Measurements from ENCODE around the gene KCNAB1. TPM values are rescaled to one million over a fixed set of nuclear protein-coding genes. Genes with fewer than 3 reads are reported as not detected.

KCNAB1 gene
- total and polyA plus RNA-seq, 4 donors = 0.16 to 2.4 (median 0.72) TPM

DNA sequence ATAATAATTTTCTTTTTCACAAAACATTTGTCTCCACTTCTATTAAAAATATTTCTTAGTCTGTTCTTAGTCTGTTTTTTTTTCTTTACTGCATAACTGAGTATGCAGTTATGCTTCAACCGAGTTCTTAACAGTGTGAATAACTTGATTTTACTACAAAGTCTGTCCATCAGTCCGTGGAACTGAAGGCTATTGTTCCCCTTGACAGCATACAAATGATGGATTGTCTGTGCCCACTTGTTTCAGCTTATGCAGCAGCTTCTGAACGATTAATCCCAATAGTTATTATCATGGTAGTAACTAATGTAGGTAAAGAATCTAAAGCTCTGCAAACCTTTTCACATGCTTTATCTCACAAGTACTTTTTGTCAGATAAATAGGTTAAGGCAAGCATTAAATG is 283.8 kb downstream of the KCNAB1 start:
- H3K27ac ChIP-seq (ENCODE audit: low read depth in 1 of 2, low read length in 1 of 2) = no peak overlapping the region
- H3K9ac ChIP-seq (ENCODE audit: insufficient read depth in 1 of 2, low read length in 2 of 2) = no peak overlapping the region
- H3K36me3 ChIP-seq (ENCODE audit: control insufficient read depth in 4 of 4, insufficient read depth in 4 of 4, low read length in 4 of 4) = no peaks in the 10 kb centered on the region
- no peak for DNase-seq
- ATAC-seq (ENCODE audit: insufficient read depth, low FRiP score) = no peak
- H3K9me3 ChIP-seq (ENCODE audit: control insufficient read depth in 4 of 4, insufficient read depth in 3 of 4, low read length in 3 of 4) = peaks cover 0 to 1% (median 0%) of the 10 kb centered on the region in 4 donors
- TF ChIP-seq, protein P1, sequence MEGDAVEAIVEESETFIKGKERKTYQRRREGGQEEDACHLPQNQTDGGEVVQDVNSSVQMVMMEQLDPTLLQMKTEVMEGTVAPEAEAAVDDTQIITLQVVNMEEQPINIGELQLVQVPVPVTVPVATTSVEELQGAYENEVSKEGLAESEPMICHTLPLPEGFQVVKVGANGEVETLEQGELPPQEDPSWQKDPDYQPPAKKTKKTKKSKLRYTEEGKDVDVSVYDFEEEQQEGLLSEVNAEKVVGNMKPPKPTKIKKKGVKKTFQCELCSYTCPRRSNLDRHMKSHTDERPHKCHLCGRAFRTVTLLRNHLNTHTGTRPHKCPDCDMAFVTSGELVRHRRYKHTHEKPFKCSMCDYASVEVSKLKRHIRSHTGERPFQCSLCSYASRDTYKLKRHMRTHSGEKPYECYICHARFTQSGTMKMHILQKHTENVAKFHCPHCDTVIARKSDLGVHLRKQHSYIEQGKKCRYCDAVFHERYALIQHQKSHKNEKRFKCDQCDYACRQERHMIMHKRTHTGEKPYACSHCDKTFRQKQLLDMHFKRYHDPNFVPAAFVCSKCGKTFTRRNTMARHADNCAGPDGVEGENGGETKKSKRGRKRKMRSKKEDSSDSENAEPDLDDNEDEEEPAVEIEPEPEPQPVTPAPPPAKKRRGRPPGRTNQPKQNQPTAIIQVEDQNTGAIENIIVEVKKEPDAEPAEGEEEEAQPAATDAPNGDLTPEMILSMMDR (IDR thresholded peaks at IDR 0.05; ENCODE audit: control extremely low read depth, extremely low read depth) = no peak
- WGBS, 2 donors = 39 to 49% methylated on average over 3 of the region's 3 CpGs
- H3K4me1 ChIP-seq (ENCODE audit: control insufficient read depth in 5 of 5, insufficient read depth in 5 of 5, low read length in 5 of 5) = no peaks in the 10 kb centered on the region
- no peak overlapping the region for H3K4me3 ChIP-seq
- H3K27me3 ChIP-seq (ENCODE audit: control insufficient read depth in 3 of 3, insufficient read depth in 3 of 3, low read length in 2 of 3) = no peaks in the 10 kb centered on the region

DNA sequence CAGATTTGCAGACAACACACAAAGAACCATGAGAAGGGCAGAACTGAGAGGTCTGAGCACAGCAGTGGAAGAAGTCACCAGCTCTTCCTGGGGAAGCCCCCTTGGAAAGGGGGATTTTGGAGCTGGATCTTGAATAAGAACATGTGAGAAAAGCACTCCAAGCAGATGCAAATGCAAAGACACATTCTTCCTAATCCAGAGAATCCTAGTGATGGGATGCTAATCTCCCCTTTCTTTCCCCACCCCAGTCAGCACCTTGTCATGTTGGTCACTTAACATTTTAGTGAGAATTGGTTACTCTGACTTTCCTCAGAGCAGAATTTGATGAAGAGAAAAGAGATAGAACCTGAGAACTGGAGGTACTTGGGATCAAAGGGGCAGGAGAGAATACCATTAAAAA is 286.0 kb downstream of the KCNAB1 start:
- Histone ChIP-seq H3K9me3 (ENCODE audit: control insufficient read depth in 4 of 4, insufficient read depth in 3 of 4, low read length in 3 of 4) (peaks cover 0 to 1% (median 0%) of the 10 kb centered on the region in 4 donors), H3K27me3 (ENCODE audit: control insufficient read depth in 3 of 3, insufficient read depth in 3 of 3, low read length in 2 of 3) (no peaks in the 10 kb centered on the region), H3K36me3 (ENCODE audit: control insufficient read depth in 4 of 4, insufficient read depth in 4 of 4, low read length in 4 of 4) (no peaks in the 10 kb centered on the region), H3K4me3 (no peak overlapping the region), H3K4me1 (ENCODE audit: control insufficient read depth in 5 of 5, insufficient read depth in 5 of 5, low read length in 5 of 5) (no peaks in the 10 kb centered on the region), H3K9ac (ENCODE audit: insufficient read depth in 1 of 2, low read length in 2 of 2) (no peak overlapping the region), H3K27ac (ENCODE audit: low read depth in 1 of 2, low read length in 1 of 2) (no peak overlapping the region)
- ATAC-seq (ENCODE audit: insufficient read depth, low FRiP score) (no peak), DNase-seq (no peak)
- TF ChIP-seq, protein P1 (IDR thresholded peaks at IDR 0.05; ENCODE audit: control extremely low read depth, extremely low read depth) = no peak

DNA sequence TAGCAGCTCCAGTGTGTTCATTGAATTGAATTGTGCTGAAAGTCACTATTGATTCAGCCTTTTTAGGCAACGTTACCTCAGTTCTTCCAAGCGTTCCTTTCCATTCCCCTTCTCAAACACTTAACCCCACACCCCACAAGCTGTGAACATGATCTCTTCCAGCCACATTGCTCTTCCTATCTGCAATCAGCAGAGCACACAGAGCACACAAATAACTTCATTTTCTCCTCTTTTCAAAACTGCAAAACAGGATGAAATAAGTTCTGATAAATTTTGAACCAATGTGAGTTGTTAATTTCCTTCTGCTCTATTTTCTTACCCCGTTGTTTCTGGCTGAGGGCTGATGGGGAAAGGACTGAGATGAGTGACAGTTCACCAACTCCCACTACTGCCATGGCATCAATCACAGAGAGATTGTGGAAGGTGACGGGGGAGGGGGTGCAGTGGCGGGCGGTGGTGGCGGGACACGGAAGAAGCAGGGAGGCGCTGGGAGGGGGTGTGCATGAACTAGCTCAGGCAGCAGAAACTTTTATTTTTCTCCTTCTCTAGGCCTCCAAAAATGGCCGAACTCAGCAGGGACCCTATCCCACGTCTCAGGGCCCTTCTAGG is 287.3 kb downstream of the KCNAB1 start:
- peaks cover 0 to under 1% (median 0%) of the 10 kb centered on the region in 5 donors for H3K4me1 ChIP-seq (ENCODE audit: control insufficient read depth in 5 of 5, insufficient read depth in 5 of 5, low read length in 5 of 5)
- no peak overlapping the region for H3K27ac ChIP-seq (ENCODE audit: low read depth in 1 of 2, low read length in 1 of 2)
- DNase-seq (no peak), ATAC-seq (ENCODE audit: insufficient read depth, low FRiP score) (no peak)
- H3K9ac ChIP-seq (ENCODE audit: insufficient read depth in 1 of 2, low read length in 2 of 2) = no peak overlapping the region
- H3K9me3 ChIP-seq (ENCODE audit: control insufficient read depth in 4 of 4, insufficient read depth in 3 of 4, low read length in 3 of 4) = peaks cover 0 to 1% (median 0%) of the 10 kb centered on the region in 4 donors
- TF ChIP-seq, protein P1 (IDR thresholded peaks at IDR 0.05; ENCODE audit: control extremely low read depth, extremely low read depth) = no peak
- H3K4me3 ChIP-seq = no peak overlapping the region
- WGBS, 2 donors = 88 to 91% methylated on average over 11 of the region's 11 CpGs
- H3K27me3 ChIP-seq (ENCODE audit: control insufficient read depth in 3 of 3, insufficient read depth in 3 of 3, low read length in 2 of 3) = no peaks in the 10 kb centered on the region
- no peaks in the 10 kb centered on the region for H3K36me3 ChIP-seq (ENCODE audit: control insufficient read depth in 4 of 4, insufficient read depth in 4 of 4, low read length in 4 of 4)

DNA sequence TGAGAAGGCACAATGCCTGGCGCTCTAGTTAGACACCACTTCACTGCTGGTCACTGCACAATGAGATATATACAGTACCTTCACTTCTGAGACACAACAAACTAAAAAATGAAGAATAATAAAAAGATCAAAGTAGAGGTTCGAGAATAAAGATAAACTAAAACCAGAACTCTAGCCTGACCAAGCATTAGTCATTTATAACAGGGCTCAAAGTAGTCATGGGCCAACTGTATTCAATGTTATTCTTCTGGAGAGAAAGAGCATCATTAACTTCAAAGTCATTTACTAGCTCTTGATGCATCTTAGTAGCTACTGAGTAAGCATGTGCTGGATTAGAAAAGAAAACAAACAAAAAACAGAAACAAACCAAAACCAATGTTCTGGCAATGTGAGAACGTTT is 289.3 kb downstream of the KCNAB1 start:
- TF ChIP-seq, protein P1 (IDR thresholded peaks at IDR 0.05; ENCODE audit: control extremely low read depth, extremely low read depth) = no peak
- peaks cover 0 to 7% (median 0%) of the 10 kb centered on the region in 5 donors for H3K4me1 ChIP-seq (ENCODE audit: control insufficient read depth in 5 of 5, insufficient read depth in 5 of 5, low read length in 5 of 5)
- WGBS, 2 donors = 71 to 82% methylated on average over 3 of the region's 3 CpGs
- H3K9ac ChIP-seq (ENCODE audit: insufficient read depth in 1 of 2, low read length in 2 of 2) = no peak overlapping the region
- H3K27me3 ChIP-seq (ENCODE audit: control insufficient read depth in 3 of 3, insufficient read depth in 3 of 3, low read length in 2 of 3) = no peaks in the 10 kb centered on the region
- no peaks in the 10 kb centered on the region for H3K9me3 ChIP-seq (ENCODE audit: control insufficient read depth in 4 of 4, insufficient read depth in 3 of 4, low read length in 3 of 4)
- no peak overlapping the region for H3K4me3 ChIP-seq
- no peak overlapping the region for H3K27ac ChIP-seq (ENCODE audit: low read depth in 1 of 2, low read length in 1 of 2)
- DNase-seq = no peak
- no peaks in the 10 kb centered on the region for H3K36me3 ChIP-seq (ENCODE audit: control insufficient read depth in 4 of 4, insufficient read depth in 4 of 4, low read length in 4 of 4)
- no peak for ATAC-seq (ENCODE audit: insufficient read depth, low FRiP score)
